ACHN (cell line): ENCODE results near the gene HSFY2.
"Not testable (repeated sequence)": the region's sequence is repeated elsewhere in the genome, so short reads cannot be mapped to it uniquely, and the experiment has no call there.

Experiments used
- DNase-seq: peaks from one replicate; pipeline ENCODE4 v3.0.0-alpha.2; 2015
- in situ Hi-C: cut with HindIII; loops from 2 replicates; pipeline ENCODE4 v1.10.0; 2017; ENCODE audit warnings: low sequenced_read_pairs, low pct_ligation_motif_present, low pct_unique_long_range_greater_than_20kb

HSFY2 gene, protein sequence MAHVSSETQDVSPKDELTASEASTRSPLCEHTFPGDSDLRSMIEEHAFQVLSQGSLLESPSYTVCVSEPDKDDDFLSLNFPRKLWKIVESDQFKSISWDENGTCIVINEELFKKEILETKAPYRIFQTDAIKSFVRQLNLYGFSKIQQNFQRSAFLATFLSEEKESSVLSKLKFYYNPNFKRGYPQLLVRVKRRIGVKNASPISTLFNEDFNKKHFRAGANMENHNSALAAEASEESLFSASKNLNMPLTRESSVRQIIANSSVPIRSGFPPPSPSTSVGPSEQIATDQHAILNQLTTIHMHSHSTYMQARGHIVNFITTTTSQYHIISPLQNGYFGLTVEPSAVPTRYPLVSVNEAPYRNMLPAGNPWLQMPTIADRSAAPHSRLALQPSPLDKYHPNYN

DNA sequence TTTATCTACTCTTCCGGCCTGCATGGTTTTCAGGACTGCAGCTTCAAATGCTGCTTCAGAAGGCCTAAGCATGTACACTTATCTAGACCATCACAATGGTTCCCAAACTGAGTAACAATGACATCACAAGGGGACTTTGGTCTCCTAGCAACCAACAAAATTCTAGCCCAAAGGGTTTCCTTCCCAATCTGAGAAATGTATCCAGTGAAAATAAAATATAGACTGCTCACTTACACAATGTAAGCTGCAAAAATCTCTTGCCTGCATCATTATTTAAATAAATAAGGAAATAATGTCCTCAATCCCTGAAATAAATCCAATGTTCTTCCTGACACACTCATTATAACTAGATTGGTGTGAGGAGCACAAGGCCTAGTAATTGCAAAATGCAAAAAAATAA is at the start of gene HSFY2:
Gene HSFY2, minus strand, starts transcription at position 101 of the 400 bp plus-strand sequence. CDS start 117 bp downstream, outside the sequence.
- DNase-seq, in situ Hi-C loops: not testable (repeated sequence)

DNA sequence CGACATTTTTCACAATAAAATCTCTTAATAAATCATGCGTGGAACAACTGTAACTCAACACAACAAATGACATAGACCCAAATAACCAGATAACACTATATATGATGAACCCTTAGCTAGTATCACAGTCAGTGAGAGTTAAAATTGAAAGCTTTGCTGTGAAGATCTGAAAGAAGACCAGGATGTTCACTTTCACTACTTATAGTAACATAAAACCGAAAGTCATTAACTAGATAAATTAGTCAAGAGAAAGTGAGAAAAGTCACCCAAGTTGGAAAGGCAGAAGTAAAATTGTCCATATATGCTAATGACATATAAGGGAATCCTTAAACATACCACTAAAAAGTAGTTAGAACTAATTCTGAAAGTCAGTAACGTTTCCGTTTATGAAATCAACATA is 42.2 kb upstream of the HSFY2 start:
- DNase-seq, in situ Hi-C loops: not testable (repeated sequence)

DNA sequence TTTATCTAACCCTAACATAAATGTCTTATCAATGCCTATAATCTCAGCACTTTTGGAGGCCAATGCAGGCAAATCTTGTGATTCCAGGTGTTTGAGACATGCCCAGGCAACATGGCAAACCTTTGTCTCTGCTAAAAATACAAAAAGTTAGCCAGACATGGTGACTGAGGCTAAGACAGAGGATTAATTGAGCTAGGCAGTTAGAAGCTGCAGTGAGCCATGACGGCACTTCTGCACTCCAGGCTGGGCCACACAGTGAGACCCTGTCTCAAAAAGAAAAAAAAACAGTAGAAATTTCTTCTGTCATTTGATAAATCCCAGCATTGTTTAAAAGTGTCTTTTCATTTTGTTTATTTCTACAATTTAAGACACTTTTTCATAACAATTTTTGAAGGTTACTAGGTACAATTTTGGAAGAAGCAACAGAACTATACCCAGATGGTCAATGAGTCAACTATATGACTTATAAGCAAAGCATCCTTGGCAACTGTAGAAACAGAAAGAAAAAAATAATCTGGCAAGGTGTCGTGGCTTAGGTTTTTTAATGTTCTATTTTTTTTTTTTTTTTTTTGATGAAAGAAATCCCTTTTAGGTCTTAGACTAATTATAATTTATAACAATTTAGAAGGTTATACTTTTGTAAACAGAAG is 15.3 kb upstream of the HSFY2 start:
- in situ Hi-C loops, DNase-seq: not testable (repeated sequence)

DNA sequence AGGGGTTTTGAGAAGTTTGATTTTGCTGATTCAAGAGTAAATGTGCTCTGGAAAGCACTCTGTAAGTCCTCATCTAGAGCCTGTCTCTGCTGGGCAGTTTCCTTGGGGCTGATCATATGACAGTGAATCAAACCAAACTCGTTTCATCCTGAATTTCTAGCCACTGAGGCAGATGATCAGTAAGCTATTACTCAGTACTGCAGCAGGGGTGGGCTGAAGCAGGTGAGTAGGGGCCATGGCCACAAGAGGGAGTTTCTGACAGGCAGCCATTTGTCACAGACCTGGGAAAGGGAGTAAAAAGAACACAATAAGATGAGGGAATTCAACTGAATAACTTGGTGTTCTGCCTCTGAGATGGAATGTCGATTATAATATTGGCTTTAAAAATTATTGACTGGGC is 19.5 kb downstream of the HSFY2 start:
- DNase-seq, in situ Hi-C loops: not testable (repeated sequence)

DNA sequence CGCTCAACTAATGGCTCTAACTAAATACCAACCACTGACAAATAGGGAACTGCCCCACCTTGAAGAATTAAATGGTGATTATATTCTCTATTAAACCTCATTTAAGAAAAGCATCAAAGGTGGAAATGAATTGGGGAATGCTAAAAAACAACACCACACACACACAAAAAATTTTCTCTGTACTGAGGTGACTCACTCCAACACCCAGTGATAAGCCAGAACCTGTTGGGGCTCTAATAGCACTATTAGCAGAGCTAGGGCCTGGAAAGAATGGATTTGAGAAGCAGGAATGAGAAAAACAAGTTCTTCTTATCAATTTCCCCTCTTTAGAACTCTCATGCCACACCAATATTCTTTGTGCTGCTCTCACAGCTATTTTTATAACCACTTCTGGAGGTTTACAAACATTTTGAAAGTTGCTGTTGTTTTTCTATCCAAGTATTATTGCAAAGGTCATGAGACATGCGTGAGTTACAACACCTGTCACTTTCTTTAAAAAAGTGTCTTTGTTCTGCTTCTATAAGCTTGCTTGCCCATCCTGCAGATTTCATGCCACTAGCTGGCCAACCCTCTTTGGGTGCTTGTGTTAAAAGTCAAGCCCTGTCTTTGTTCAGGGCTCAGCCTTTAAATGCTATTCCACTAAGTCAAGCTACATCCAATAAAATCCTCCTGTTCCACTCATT is 20.3 kb downstream of the HSFY2 start:
- DNase-seq, in situ Hi-C loops: not testable (repeated sequence)

DNA sequence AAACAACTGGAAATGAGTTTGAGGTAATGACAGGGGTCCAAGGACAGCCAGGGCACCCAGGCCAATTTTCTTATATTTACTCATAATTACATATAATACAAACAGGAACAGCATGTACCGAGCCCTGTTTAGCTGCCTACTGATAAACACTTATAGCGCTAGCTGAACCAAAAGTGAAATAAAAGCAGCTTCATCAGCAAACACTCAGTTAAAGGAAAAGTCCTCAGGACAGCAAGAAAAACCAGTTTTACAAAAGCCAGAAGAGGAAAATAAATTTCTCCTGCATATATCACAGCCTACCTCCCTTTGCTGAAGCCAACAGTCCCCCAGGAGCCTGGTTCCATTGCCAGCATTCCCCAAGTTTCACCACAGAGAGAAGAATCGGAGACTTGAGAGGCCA is 49.8 kb downstream of the HSFY2 start:
- DNase-seq, in situ Hi-C loops: not testable (repeated sequence)
